Suppressor macrophage treated with lipopolysaccharide for 4 hours (primary cell): ENCODE measurements around the gene LTBP3.
"Not testable (repeated sequence)": the region's sequence is repeated elsewhere in the genome, so short reads cannot be mapped to it uniquely, and the experiment has no call there.

Experiments used
- DNase-seq: peaks from one replicate; pipeline ENCODE4 v3.0.0-alpha.2; 2020

Gene LTBP3

GRCh38 chr11:65535102-65535501, 23.1 kb downstream of the LTBP3 start:
- DNase-seq = no peak

DNA sequence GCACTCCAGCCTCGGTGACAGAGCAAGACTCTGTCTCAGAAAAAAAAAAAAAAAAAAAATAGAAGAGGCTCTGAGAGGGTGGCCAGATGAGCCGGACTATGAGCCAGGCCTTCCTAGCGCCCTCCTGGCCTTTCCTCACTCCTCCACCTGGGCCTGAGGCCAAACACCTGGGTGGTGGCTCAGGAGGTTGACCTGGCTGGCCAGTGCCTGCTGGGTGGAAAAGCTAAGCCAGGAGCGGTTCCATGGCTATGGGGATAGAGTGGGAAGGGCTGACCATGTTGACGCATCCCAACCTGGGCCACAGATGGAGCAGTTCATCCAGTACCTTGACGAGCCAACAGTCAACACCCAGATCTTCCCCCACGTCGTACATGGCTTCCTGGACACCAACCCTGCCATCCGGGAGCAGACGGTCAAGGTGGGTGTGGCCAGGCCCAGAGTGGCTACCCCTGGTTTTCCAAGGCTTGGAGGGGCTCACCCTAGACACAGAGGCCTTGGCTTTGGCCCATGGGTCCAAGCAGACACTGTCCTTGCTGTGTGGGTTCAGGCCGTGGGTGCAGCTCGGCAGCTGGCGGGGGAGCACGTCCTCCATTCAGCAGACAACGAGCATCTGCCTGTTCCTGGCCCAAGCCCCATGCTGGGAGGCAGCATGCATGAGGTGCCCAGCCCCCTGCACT, 25.6 kb downstream of the LTBP3 start:
- DNase-seq = no peak

GRCh38 chr11:65530157-65530496, 28.0 kb downstream of the LTBP3 start:
- DNase-seq = no peak

GRCh38 chr11:65529475-65530156, 28.5 kb downstream of the LTBP3 start:
- DNase-seq = no peak

- DNase-seq = no peak
Observed at GRCh38 chr11:65528819-65529350, 29.3 kb downstream of the LTBP3 start.

DNA sequence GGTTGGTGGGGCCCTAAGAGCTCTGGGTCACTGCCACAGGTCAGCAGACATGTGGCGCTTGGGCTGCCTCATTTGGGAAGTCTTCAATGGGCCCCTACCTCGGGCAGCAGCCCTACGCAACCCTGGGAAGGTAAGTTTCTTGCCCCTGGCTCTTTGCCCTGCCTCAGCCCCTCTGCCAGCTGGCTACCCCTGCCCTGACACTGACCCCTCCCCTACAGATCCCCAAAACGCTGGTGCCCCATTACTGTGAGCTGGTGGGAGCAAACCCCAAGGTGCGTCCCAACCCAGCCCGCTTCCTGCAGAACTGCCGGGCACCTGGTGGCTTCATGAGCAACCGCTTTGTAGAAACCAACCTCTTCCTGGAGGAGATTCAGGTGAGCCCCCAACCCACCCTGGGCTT, 31.4 kb downstream of the LTBP3 start:
- no peak for DNase-seq

DNA sequence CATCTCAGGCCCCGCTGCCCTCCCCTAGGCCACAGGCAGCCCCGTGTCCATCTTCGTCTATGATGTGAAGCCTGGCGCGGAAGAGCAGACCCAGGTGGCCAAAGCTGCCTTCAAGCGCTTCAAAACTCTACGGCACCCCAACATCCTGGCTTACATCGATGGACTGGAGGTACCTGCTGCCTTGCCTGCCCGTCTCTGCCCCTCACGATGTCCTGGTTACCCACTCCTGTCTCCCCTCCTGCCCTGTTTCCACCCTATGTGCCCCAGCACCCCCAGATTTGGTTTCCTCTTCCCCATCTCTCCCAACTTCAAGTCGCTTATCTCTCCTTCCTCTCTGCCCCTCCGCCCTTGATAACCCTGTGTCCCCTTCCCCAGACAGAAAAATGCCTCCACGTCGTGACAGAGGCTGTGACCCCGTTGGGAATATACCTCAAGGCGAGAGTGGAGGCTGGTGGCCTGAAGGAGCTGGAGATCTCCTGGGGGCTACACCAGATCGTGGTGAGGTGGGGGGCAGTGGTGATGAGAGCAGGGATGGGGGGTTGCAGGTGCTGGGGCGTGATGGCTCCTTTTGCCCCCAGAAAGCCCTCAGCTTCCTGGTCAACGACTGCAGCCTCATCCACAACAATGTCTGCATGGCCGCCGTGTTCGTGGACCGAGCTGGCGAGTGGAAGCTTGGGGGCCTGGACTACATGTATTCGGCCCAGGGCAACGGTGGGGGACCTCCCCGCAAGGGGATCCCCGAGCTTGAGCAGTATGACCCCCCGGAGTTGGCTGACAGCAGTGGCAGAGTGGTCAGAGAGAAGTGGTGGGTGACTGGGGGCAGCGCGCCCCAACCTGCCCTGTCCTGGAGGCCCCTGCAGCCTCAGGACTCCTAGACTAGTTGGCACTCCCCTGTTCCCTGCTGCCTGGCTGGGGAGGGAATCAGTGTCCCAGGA, 32.3 kb downstream of the LTBP3 start:
- DNase-seq = no peak

- peak; percentile 89 for DNase-seq
Observed at GRCh38 chr11:65524741-65525545, 33.2 kb downstream of the LTBP3 start, which contains the start of gene SCYL1. Gene SCYL1 (plus strand): TSS chr11:65525083. CDS start chr11:65525154, 71 bp downstream.

GRCh38 chr11:65524014-65524740, 34.0 kb downstream of the LTBP3 start:
- no peak for DNase-seq

GRCh38 chr11:65523631-65523968, 34.6 kb downstream of the LTBP3 start:
- DNase-seq = not testable (repeated sequence)

GRCh38 chr11:65522718-65523630, 35.2 kb downstream of the LTBP3 start:
- DNase-seq = peak; percentile 45

GRCh38 chr11:65521777-65522521, 36.2 kb downstream of the LTBP3 start:
- not testable (repeated sequence) for DNase-seq

DNA sequence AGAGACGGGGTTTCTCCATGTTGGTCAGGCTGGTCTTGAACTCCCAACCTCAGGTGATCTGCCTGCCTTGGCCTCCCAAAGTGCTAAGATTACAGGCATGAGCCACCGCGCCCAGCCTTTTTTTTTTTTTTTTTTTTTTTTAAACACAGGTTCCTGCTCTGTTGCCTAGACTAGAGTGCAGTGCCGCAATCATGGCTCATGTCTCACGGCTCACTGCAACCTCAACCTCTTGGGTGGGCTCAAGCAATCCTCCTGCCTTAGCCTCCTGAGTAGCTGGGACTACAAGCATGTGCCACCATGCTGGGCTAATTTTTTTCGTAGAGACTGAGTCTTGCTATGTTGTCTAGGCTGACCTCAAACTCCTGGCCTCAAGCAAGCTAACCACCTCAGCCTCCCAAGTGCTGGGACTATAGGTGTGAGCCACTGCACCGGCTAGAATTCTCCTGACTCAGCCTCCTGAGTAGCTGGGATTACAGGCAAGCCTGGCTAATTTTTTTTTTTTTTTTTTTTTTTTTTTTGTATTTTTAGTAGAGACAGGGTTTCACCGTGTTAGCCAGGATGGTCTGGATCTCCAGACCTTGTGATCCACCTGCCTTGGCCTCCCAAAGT, 39.1 kb downstream of the LTBP3 start:
- DNase-seq = not testable (repeated sequence)

DNA sequence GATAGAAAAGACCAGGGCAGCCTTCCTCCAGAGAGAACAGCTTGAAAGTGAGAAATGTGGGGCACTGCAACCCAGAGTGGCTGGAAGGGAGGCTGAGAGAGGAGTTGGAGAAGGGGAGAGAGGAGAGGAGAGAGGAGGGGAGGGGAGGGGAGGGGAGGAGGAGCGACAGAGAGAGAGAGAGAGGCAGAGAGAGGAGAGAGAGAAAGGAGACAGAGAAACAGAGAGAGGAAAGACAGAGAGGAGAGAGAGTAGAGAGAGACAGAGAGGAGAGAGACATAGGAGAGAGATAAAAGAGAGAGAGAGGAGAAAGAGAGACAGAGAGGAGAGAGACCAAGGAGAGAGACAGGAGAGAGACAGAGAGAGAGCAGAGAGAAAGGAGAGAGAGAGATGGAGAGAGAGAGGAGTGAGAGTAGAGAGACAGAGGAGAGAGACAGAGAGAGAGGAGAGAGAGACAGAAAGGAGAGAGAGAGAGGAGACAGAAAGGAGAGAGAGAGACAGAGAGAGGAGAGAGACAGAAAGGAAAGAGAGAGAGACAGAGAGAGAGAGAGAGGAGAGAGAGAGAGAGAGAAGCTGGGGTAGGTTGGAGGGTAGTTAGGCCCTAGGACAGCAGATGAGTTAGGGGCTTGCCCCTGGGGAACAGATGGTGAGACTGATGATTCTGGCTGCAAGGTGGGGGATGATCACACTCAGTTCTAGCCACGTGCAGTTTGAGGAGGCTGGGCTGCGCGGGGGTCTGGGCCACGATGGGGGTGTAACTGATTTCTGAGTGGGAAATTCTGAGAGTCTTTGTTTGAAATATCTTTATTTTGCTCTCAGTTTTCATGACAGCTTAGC, 41.8 kb downstream of the LTBP3 start:
- no peak for DNase-seq

DNA sequence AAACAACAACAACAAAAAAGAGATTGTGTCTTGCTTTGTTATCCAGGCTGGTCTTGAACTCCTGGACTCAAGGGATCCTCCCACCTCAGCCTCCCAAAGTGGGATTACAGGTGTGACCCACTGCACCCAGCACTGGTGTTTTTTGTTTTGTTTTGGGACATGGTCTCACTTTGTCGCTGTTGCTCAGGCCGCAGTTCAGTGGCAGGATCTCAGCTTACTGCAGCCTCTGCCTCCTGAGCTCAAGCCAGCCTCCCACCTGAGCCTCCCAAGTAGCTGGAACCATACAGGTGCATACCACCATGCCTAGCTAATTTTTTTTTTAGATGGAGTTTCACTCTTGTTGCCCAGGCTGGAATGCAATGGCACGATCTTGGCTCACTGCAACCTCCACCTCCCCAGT, 45.8 kb downstream of the LTBP3 start:
- DNase-seq = not testable (repeated sequence)

DNA sequence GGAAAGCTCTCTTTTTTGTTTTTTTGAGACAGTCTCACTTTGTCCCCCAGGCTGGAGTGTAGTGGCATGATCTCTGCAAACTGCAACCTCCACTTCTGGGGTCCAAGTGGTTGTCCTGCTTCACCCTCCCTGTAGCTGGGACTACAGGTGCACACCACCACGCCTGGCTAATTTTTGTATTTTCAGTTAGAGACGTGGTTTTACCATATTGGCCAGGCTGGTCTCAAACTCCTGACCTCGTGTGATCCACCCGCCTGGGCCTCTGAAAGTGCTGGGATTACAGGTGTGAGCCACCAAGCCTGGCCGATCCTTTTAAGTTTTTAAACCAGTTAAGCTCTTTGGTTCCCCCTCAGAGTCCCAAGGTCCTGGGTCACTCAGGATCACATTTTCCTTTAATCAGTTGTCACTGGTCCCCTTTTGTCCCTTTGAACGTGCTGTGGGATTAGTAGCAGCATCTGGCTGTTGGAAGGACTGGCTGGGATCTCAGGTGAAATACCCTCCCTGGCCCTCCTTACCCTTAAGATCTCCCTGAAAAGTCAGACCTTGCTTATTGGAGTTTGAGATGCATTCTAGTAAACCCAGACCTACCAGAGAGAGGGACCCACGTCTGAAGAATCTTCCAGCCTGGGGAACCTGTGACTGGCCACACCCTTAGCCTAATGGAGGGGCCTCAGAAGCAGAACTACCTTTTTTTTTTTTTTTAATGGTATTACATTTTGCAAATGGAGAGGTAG, 51.2 kb downstream of the LTBP3 start:
- peak; percentile 91 for DNase-seq

GRCh38 chr11:65506290-65506771, 51.8 kb downstream of the LTBP3 start:
- peak; percentile 81 for DNase-seq
